ENCODE measurements around the gene OR1E2.
"Not testable (repeated sequence)": the region's sequence is repeated elsewhere in the genome, so short reads cannot be mapped to it uniquely, and the experiment has no call there.

The OR1E2 gene

GRCh38 chr17:3433741-3434140, at the start of gene OR1E2:
TSS of gene OR1E2 (minus strand) at chr17:3433841. CDS start at chr17:3433841, 0 bp downstream.
- no peak for DNase-seq (ENCODE audit: low spot score in 2 of 2)
- no peak within 1 kb of the TSS for H3K4me3 Mint-ChIP-seq
- H3K27ac Mint-ChIP-seq (ENCODE audit: low read depth), result no peak within 1 kb of the TSS
- H3K27me3 Mint-ChIP-seq, result peaks cover 52% of the 10 kb centered on the region
- H3K36me3 Mint-ChIP-seq (ENCODE audit: insufficient read depth), result no peaks in the 10 kb centered on the region
- H3K4me1 Mint-ChIP-seq, result no peaks in the 10 kb centered on the region
- no peak for ATAC-seq (replicated peaks; ENCODE audit: extremely low read depth, poor library complexity, severe bottlenecking)
- H3K9me3 Mint-ChIP-seq, result peaks cover 5% of the 10 kb centered on the region

- H3K27ac Mint-ChIP-seq (ENCODE audit: low read depth), result no peak overlapping the region
- no peaks in the 10 kb centered on the region for H3K36me3 Mint-ChIP-seq (ENCODE audit: insufficient read depth)
- no peaks in the 10 kb centered on the region for H3K9me3 Mint-ChIP-seq
- ATAC-seq (replicated peaks; ENCODE audit: extremely low read depth, poor library complexity, severe bottlenecking) (no peak), DNase-seq (ENCODE audit: low spot score in 2 of 2) (no peak)
- H3K4me1 Mint-ChIP-seq, result no peaks in the 10 kb centered on the region
- H3K27me3 Mint-ChIP-seq, result peaks cover 62% of the 10 kb centered on the region
- no peak overlapping the region for H3K4me3 Mint-ChIP-seq
Observed at GRCh38 chr17:3482852-3483251, 49.2 kb upstream of the OR1E2 start.

- H3K4me1 Mint-ChIP-seq, result peaks cover 3% of the 10 kb centered on the region
- peaks cover 34% of the 10 kb centered on the region for H3K27me3 Mint-ChIP-seq
- no peaks in the 10 kb centered on the region for H3K36me3 Mint-ChIP-seq (ENCODE audit: insufficient read depth)
- DNase-seq (ENCODE audit: low spot score in 2 of 2), result no peak
- H3K27ac Mint-ChIP-seq (ENCODE audit: low read depth), result no peak overlapping the region
- no peak overlapping the region for H3K4me3 Mint-ChIP-seq
- no peaks in the 10 kb centered on the region for H3K9me3 Mint-ChIP-seq
- no peak for ATAC-seq (replicated peaks; ENCODE audit: extremely low read depth, poor library complexity, severe bottlenecking)
Observed at GRCh38 chr17:3479988-3480387, 46.3 kb upstream of the OR1E2 start.

- H3K27ac Mint-ChIP-seq (ENCODE audit: low read depth), result no peak within 1 kb of the TSS
- no peak for DNase-seq (ENCODE audit: low spot score in 2 of 2)
Observed at GRCh38 chr17:3475812-3476610, 42.4 kb upstream of the OR1E2 start, which contains the start of gene ASPA. TSS of gene ASPA (plus strand) at chr17:3475997. CDS start at chr17:3476160, 163 bp downstream.

GRCh38 chr17:3475251-3475685, 41.6 kb upstream of the OR1E2 start:
- H3K27me3 Mint-ChIP-seq, result peaks cover 20% of the 10 kb centered on the region
- H3K4me1 Mint-ChIP-seq, result peaks cover 3% of the 10 kb centered on the region
- no peak for DNase-seq (ENCODE audit: low spot score in 2 of 2)
- H3K4me3 Mint-ChIP-seq, result no peak overlapping the region
- no peaks in the 10 kb centered on the region for H3K36me3 Mint-ChIP-seq (ENCODE audit: insufficient read depth)
- ATAC-seq (replicated peaks; ENCODE audit: extremely low read depth, poor library complexity, severe bottlenecking), result no peak
- H3K9me3 Mint-ChIP-seq, result no peaks in the 10 kb centered on the region
- H3K27ac Mint-ChIP-seq (ENCODE audit: low read depth), result no peak overlapping the region

More at GRCh38 chr17:3475812-3476610, 42.4 kb upstream of the OR1E2 start, which contains the start of gene ASPA:
- no peak for ATAC-seq (replicated peaks; ENCODE audit: extremely low read depth, poor library complexity, severe bottlenecking)
- Mint-ChIP-seq H3K27me3 (peaks cover 20% of the 10 kb centered on the region), H3K4me3 (peak within 1 kb of the TSS; percentile 19), H3K9me3 (no peaks in the 10 kb centered on the region), H3K36me3 (ENCODE audit: insufficient read depth) (no peaks in the 10 kb centered on the region), H3K4me1 (peaks cover 3% of the 10 kb centered on the region)

GRCh38 chr17:3474212-3474611, 40.6 kb upstream of the OR1E2 start:
- no peak overlapping the region for H3K27ac Mint-ChIP-seq (ENCODE audit: low read depth)
- H3K27me3 Mint-ChIP-seq, result peaks cover 11% of the 10 kb centered on the region
- DNase-seq (ENCODE audit: low spot score in 2 of 2) (no peak), ATAC-seq (replicated peaks; ENCODE audit: extremely low read depth, poor library complexity, severe bottlenecking) (no peak)
- peaks cover 3% of the 10 kb centered on the region for H3K4me1 Mint-ChIP-seq
- no peaks in the 10 kb centered on the region for H3K9me3 Mint-ChIP-seq
- H3K36me3 Mint-ChIP-seq (ENCODE audit: insufficient read depth), result no peaks in the 10 kb centered on the region
- H3K4me3 Mint-ChIP-seq, result no peak overlapping the region

GRCh38 chr17:3472137-3472536, 38.5 kb upstream of the OR1E2 start:
- H3K27me3 Mint-ChIP-seq, result peaks cover 11% of the 10 kb centered on the region
- no peaks in the 10 kb centered on the region for H3K9me3 Mint-ChIP-seq
- peaks cover 3% of the 10 kb centered on the region for H3K4me1 Mint-ChIP-seq
- no peak for ATAC-seq (replicated peaks; ENCODE audit: extremely low read depth, poor library complexity, severe bottlenecking)
- no peak overlapping the region for H3K4me3 Mint-ChIP-seq
- no peak overlapping the region for H3K27ac Mint-ChIP-seq (ENCODE audit: low read depth)
- H3K36me3 Mint-ChIP-seq (ENCODE audit: insufficient read depth), result no peaks in the 10 kb centered on the region
- no peak for DNase-seq (ENCODE audit: low spot score in 2 of 2)

GRCh38 chr17:3471599-3471998, 38.0 kb upstream of the OR1E2 start, which contains the start of gene SPATA22:
TSS of gene SPATA22 (minus strand) at chr17:3471819. CDS start at chr17:3469325, 2,494 bp downstream.
- Mint-ChIP-seq H3K27ac (ENCODE audit: low read depth) (no peak within 1 kb of the TSS), H3K36me3 (ENCODE audit: insufficient read depth) (no peaks in the 10 kb centered on the region), H3K4me3 (no peak within 1 kb of the TSS), H3K9me3 (no peaks in the 10 kb centered on the region), H3K27me3 (peaks cover 13% of the 10 kb centered on the region), H3K4me1 (peaks cover 3% of the 10 kb centered on the region)
- DNase-seq (ENCODE audit: low spot score in 2 of 2) (no peak), ATAC-seq (replicated peaks; ENCODE audit: extremely low read depth, poor library complexity, severe bottlenecking) (no peak)

- Mint-ChIP-seq H3K27me3 (peaks cover 18% of the 10 kb centered on the region), H3K27ac (ENCODE audit: low read depth) (no peak overlapping the region), H3K4me3 (no peak overlapping the region), H3K36me3 (ENCODE audit: insufficient read depth) (no peaks in the 10 kb centered on the region), H3K9me3 (no peaks in the 10 kb centered on the region), H3K4me1 (no peaks in the 10 kb centered on the region)
- ATAC-seq (replicated peaks; ENCODE audit: extremely low read depth, poor library complexity, severe bottlenecking) (no peak), DNase-seq (ENCODE audit: low spot score in 2 of 2) (no peak)
Observed at GRCh38 chr17:3469529-3469928, 35.9 kb upstream of the OR1E2 start.

GRCh38 chr17:3466355-3466754, 32.7 kb upstream of the OR1E2 start:
- ATAC-seq (replicated peaks; ENCODE audit: extremely low read depth, poor library complexity, severe bottlenecking); H3K4me1 Mint-ChIP-seq; H3K27ac Mint-ChIP-seq (ENCODE audit: low read depth); H3K4me3 Mint-ChIP-seq; DNase-seq (ENCODE audit: low spot score in 2 of 2); H3K9me3 Mint-ChIP-seq; H3K36me3 Mint-ChIP-seq (ENCODE audit: insufficient read depth): not testable (repeated sequence)
- H3K27me3 Mint-ChIP-seq, result peaks cover 18% of the 10 kb centered on the region

- H3K4me3 Mint-ChIP-seq, result no peak overlapping the region
Observed at GRCh38 chr17:3448059-3448665, 14.5 kb upstream of the OR1E2 start.

GRCh38 chr17:3447625-3448024, 14.0 kb upstream of the OR1E2 start:
- ATAC-seq (replicated peaks; ENCODE audit: extremely low read depth, poor library complexity, severe bottlenecking), result no peak
- no peak overlapping the region for H3K4me3 Mint-ChIP-seq
- DNase-seq (ENCODE audit: low spot score in 2 of 2), result no peak
- H3K27me3 Mint-ChIP-seq, result peaks cover 47% of the 10 kb centered on the region
- no peaks in the 10 kb centered on the region for H3K36me3 Mint-ChIP-seq (ENCODE audit: insufficient read depth)
- no peaks in the 10 kb centered on the region for H3K4me1 Mint-ChIP-seq
- H3K9me3 Mint-ChIP-seq, result no peaks in the 10 kb centered on the region
- no peak overlapping the region for H3K27ac Mint-ChIP-seq (ENCODE audit: low read depth)

More at GRCh38 chr17:3448059-3448665, 14.5 kb upstream of the OR1E2 start:
- H3K9me3 Mint-ChIP-seq, result no peaks in the 10 kb centered on the region
- no peaks in the 10 kb centered on the region for H3K36me3 Mint-ChIP-seq (ENCODE audit: insufficient read depth)
- no peak overlapping the region for H3K27ac Mint-ChIP-seq (ENCODE audit: low read depth)
- H3K27me3 Mint-ChIP-seq, result peaks cover 47% of the 10 kb centered on the region
- no peak for DNase-seq (ENCODE audit: low spot score in 2 of 2)
- H3K4me1 Mint-ChIP-seq, result no peaks in the 10 kb centered on the region
- ATAC-seq (replicated peaks; ENCODE audit: extremely low read depth, poor library complexity, severe bottlenecking), result no peak

- H3K27ac Mint-ChIP-seq (ENCODE audit: low read depth), result no peak overlapping the region
- H3K27me3 Mint-ChIP-seq, result peaks cover 39% of the 10 kb centered on the region
- no peaks in the 10 kb centered on the region for H3K4me1 Mint-ChIP-seq
- H3K9me3 Mint-ChIP-seq, result no peaks in the 10 kb centered on the region
- no peak overlapping the region for H3K4me3 Mint-ChIP-seq
- no peaks in the 10 kb centered on the region for H3K36me3 Mint-ChIP-seq (ENCODE audit: insufficient read depth)
- no peak for DNase-seq (ENCODE audit: low spot score in 2 of 2)
- no peak for ATAC-seq (replicated peaks; ENCODE audit: extremely low read depth, poor library complexity, severe bottlenecking)
Observed at GRCh38 chr17:3440451-3440850, 6.8 kb upstream of the OR1E2 start.
